Measurements from ENCODE around the gene ATP6V0C. TPM values are rescaled to one million over a fixed set of nuclear protein-coding genes. Genes with fewer than 3 reads are reported as not detected.
"Not testable (repeated sequence)": the region's sequence is repeated elsewhere in the genome, so short reads cannot be mapped to it uniquely, and the experiment has no call there.

Gene ATP6V0C
- total RNA-seq, 1 donor from 2014 or later, result 8.2 TPM

- not testable (repeated sequence) for DNase-seq
Measured at GRCh38 chr16:2560131-2560797, 46.5 kb downstream of the ATP6V0C start.

- DNase-seq, result not testable (repeated sequence)
Measured at GRCh38 chr16:2560798-2561133, 47.0 kb downstream of the ATP6V0C start.

- DNase-seq, result not testable (repeated sequence)
Measured at GRCh38 chr16:2567506-2567905, 53.8 kb downstream of the ATP6V0C start.

- not testable (repeated sequence) for DNase-seq
Measured at GRCh38 chr16:2568573-2568972, 54.8 kb downstream of the ATP6V0C start.

Other genes with a start within 250 kb of the ATP6V0C start
- 61.8 and 85.0 TPM in 2 replicates for gene RNPS1, start 245.8 kb upstream of the ATP6V0C start, total RNA-seq
- gene ABCA3, start 173.2 kb upstream of the ATP6V0C start, total RNA-seq, result 29.1 and 66.9 TPM in 2 replicates
- 22.3 and 53.1 TPM in 2 replicates for gene CCNF, start 84.5 kb upstream of the ATP6V0C start, total RNA-seq
- gene TEDC2, start 53.8 kb upstream of the ATP6V0C start, total RNA-seq, result 6.3 and 7.0 TPM in 2 replicates
- gene NTN3, start 42.7 kb upstream of the ATP6V0C start, total RNA-seq, result not detected in 2 replicates
- gene TBC1D24, start 38.8 kb upstream of the ATP6V0C start, total RNA-seq, result 15.3 and 18.1 TPM in 2 replicates
- 37.6 and 59.2 TPM in 2 replicates for gene AMDHD2, start 6.4 kb downstream of the ATP6V0C start, total RNA-seq
- gene CEMP1, start 17.5 kb downstream of the ATP6V0C start, total RNA-seq, result not detected in 2 replicates
- gene PDPK1, start 24.1 kb downstream of the ATP6V0C start, total RNA-seq, result 17.9 and 25.9 TPM in 2 replicates
- 25.2 and 27.6 TPM in 2 replicates for gene KCTD5, start 168.6 kb downstream of the ATP6V0C start, total RNA-seq
- gene PRSS27, start 206.3 kb downstream of the ATP6V0C start, total RNA-seq, result 0.09 and 0.51 TPM in 2 replicates
- 59.5 and 66.2 TPM in 2 replicates for gene SRRM2, start 238.7 kb downstream of the ATP6V0C start, total RNA-seq

Data from dermis blood vessel endothelial cell (primary cell).